Endothelial cell (in vitro differentiated cells): Measurements from ENCODE around the gene ACKR2. TPM values are rescaled to one million over a fixed set of nuclear protein-coding genes. Genes with fewer than 3 reads are reported as not detected.
A peak's percentile ranks its signal among the peaks of the same experiment; 100 is the strongest.

Experiments used
- DNase-seq: peaks from one replicate; pipeline ENCODE4 v3.0.0; 2021; ENCODE audit warnings: low spot score
- H3K27ac Mint-ChIP-seq: one replicate; pipeline ENCODE4 v1.8.0; 2021; ENCODE audit warnings: mixed read lengths, inconsistent platforms; ENCODE audit not compliant: unreplicated experiment
- H3K27me3 Mint-ChIP-seq: one replicate; pipeline ENCODE4 v1.8.0; 2021; ENCODE audit warnings: mild to moderate bottlenecking, moderate library complexity, mixed read lengths, inconsistent platforms; ENCODE audit not compliant: unreplicated experiment
- H3K36me3 Mint-ChIP-seq: one replicate; pipeline ENCODE4 v1.8.0; 2021; ENCODE audit warnings: mild to moderate bottlenecking, low read depth, mixed read lengths, inconsistent platforms; ENCODE audit not compliant: unreplicated experiment
- H3K4me1 Mint-ChIP-seq: one replicate; pipeline ENCODE4 v1.8.0; 2021; ENCODE audit warnings: mild to moderate bottlenecking, mixed read lengths, inconsistent platforms; ENCODE audit not compliant: unreplicated experiment
- H3K4me3 Mint-ChIP-seq: one replicate; pipeline ENCODE4 v1.8.0; 2021; ENCODE audit warnings: mild to moderate bottlenecking, mixed read lengths, inconsistent platforms; ENCODE audit not compliant: unreplicated experiment
- H3K9me3 Mint-ChIP-seq: one replicate; pipeline ENCODE4 v1.8.0; 2021; ENCODE audit warnings: mixed read lengths, inconsistent platforms; ENCODE audit not compliant: unreplicated experiment
- total RNA-seq: library from RNA; stranded (reverse); fragmentation: NEBNext Ultra II Directional; extraction: Animal tissue kit (Norgen Biotek cat#: 25700); gene quantifications from one replicate; pipeline ENCODE4 v1.2.1, GENCODE V29; 2021; ENCODE audit not compliant: unreplicated experiment
- TF ChIP-seq, protein P1 (sequence below): fragments of 200-600 bp; sonication (generic); IDR thresholded peaks from one replicate; pipeline ENCODE4 v1.5.0; 2021; ENCODE audit warnings: antibody characterized with exemption; ENCODE audit not compliant: unreplicated experiment

ACKR2 gene
- total RNA-seq, 1 donor from 2014 or later = 3.8 TPM

DNA sequence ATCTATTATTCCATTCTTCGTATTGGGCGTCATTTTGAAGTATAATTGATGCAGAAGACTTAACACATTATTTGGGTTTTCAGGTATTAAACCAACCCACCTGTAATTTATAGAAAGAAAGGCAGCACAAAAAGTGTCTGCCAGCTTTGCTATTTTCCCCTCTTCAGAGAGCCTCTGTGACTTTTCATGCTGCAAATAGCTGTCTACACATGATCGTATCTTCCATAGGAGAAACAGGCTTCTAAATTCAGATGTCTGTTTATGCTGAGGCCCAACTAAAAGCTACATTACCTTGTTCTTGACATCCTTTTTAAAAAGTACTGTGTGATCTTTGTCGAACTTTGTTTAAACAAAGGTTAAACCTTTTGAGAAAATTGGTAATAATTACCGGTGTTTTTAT, 5.0 kb downstream of the ACKR2 start:
- peaks cover 1% of the 10 kb centered on the region for H3K27me3 Mint-ChIP-seq
- H3K36me3 Mint-ChIP-seq = no peaks in the 10 kb centered on the region
- peaks cover 8% of the 10 kb centered on the region for H3K4me1 Mint-ChIP-seq
- H3K4me3 Mint-ChIP-seq = no peak overlapping the region
- no peak overlapping the region for H3K27ac Mint-ChIP-seq
- TF ChIP-seq, protein P1, sequence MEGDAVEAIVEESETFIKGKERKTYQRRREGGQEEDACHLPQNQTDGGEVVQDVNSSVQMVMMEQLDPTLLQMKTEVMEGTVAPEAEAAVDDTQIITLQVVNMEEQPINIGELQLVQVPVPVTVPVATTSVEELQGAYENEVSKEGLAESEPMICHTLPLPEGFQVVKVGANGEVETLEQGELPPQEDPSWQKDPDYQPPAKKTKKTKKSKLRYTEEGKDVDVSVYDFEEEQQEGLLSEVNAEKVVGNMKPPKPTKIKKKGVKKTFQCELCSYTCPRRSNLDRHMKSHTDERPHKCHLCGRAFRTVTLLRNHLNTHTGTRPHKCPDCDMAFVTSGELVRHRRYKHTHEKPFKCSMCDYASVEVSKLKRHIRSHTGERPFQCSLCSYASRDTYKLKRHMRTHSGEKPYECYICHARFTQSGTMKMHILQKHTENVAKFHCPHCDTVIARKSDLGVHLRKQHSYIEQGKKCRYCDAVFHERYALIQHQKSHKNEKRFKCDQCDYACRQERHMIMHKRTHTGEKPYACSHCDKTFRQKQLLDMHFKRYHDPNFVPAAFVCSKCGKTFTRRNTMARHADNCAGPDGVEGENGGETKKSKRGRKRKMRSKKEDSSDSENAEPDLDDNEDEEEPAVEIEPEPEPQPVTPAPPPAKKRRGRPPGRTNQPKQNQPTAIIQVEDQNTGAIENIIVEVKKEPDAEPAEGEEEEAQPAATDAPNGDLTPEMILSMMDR = no peak
- no peak for DNase-seq
- H3K9me3 Mint-ChIP-seq = no peaks in the 10 kb centered on the region

DNA sequence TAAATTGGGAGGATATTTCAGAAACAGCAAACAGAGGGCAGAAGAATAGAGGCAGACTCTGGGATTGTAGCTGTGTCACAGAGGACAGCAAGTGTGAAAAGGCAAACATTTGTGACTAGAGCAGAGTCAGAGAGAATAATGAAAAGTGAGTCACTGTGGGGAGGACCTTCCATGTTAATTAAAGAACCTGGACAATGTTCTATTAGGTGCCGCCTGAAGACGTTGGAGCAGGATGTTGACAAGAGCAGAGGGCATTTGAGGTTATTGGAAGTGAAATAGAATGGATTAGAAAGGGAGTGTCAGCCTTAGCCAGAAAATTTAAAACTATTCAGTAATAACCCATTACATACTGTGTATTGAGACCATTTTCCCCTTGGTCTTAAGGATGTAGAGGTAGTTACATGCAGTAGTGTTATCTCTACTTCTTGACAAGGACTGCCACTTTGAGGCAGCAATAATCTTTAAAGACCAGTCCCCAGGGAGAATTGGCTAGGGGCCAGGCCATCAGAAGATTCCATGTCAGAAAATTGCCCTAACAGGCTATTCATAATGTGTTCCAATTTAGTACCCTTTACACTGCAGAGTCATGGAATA, 5.8 kb downstream of the ACKR2 start:
- Mint-ChIP-seq H3K27ac (no peak overlapping the region), H3K27me3 (peaks cover 1% of the 10 kb centered on the region), H3K4me1 (peaks cover 14% of the 10 kb centered on the region), H3K9me3 (no peaks in the 10 kb centered on the region), H3K36me3 (no peaks in the 10 kb centered on the region), H3K4me3 (no peak overlapping the region)
- TF ChIP-seq, protein P1 = no peak
- no peak for DNase-seq

DNA sequence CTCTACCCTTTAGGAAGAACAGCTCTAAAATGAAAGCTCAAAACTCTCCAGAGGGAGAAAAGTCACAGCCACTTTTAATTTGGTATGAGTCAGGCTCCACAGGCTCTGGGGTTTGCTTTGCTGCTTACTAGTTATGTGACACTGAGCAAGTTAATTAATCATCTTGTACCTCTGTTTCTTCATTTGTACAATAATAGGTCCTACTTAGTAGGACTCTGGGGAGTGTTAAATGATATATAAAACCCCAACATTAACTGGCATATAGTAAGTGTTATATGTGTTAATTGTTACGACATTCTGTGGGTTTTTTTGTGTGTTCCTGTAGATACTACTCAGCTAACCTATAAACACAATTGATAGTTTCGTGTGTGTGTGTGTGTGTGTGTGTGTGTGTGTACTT, 6.6 kb downstream of the ACKR2 start:
- Mint-ChIP-seq H3K36me3 (no peaks in the 10 kb centered on the region), H3K27ac (no peak overlapping the region), H3K4me1 (peaks cover 14% of the 10 kb centered on the region), H3K27me3 (no peaks in the 10 kb centered on the region), H3K9me3 (no peaks in the 10 kb centered on the region), H3K4me3 (no peak overlapping the region)
- TF ChIP-seq, protein P1 = no peak
- no peak for DNase-seq

- DNase-seq = peak; percentile 48
- Mint-ChIP-seq H3K4me1 (peaks cover 6% of the 10 kb centered on the region), H3K27me3 (no peaks in the 10 kb centered on the region), H3K27ac (peak overlapping the region; percentile 32), H3K36me3 (no peaks in the 10 kb centered on the region), H3K9me3 (no peaks in the 10 kb centered on the region), H3K4me3 (no peak overlapping the region)
- TF ChIP-seq, protein P1 = peak; percentile 15
Measured at GRCh38 chr3:42819351-42819965, 10.2 kb downstream of the ACKR2 start.

GRCh38 chr3:42820746-42821051, 11.5 kb downstream of the ACKR2 start:
- Mint-ChIP-seq H3K36me3 (no peaks in the 10 kb centered on the region), H3K27ac (no peak overlapping the region), H3K9me3 (no peaks in the 10 kb centered on the region)

More at GRCh38 chr3:42820746-42821051, 11.5 kb downstream of the ACKR2 start:
- DNase-seq = no peak
- Mint-ChIP-seq H3K4me3 (no peak overlapping the region), H3K27me3 (no peaks in the 10 kb centered on the region), H3K4me1 (peaks cover 6% of the 10 kb centered on the region)
- TF ChIP-seq, protein P1 = no peak
